ENCODE results near the gene MSMB. TPM values are rescaled to one million over a fixed set of nuclear protein-coding genes. Genes with fewer than 3 reads are reported as not detected.

The MSMB gene
- total and polyA plus RNA-seq, 9 of the 15 experiments (the other 6 are each of a cell fraction or from before 2014, with no cell fraction given), result 0.21 to 0.60 TPM; not detected in 7

DNA sequence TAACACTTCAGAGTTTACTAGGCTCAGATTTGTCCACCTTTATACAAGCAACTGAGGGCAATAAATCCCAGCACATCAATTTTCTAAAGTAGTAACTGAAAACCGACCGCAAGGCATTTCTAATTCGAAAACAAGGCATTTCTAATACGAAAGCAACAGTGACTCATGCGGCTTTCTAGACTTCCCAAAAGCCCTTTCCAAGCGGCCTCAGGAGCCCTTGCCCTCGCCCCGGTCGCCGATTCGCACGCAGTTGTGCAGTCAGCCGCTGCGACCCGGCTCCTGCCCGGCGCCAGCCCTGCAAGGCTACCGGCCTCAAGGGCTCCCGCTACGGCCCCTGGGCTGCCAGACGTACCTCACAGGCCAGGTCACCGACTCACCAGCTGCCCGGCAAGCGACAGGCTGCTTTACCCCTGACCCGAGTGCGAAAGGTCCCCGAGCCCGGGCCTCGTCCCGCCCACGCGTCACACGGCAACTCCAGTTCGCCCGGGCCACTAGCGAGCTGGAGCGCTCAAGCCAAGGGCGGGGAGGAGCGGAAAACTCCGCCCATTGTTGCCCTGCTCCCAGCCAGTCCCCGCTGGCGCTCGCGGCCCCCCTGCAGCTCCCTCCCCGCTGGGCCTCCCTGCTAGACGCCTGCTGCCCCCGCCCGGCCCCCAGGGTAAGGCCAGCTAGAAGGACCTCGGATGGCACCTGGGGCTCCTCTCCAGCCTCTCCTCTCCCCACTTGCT lies 22.9 kb downstream of the MSMB start (continued):
- TF ChIP-seq, protein P1, sequence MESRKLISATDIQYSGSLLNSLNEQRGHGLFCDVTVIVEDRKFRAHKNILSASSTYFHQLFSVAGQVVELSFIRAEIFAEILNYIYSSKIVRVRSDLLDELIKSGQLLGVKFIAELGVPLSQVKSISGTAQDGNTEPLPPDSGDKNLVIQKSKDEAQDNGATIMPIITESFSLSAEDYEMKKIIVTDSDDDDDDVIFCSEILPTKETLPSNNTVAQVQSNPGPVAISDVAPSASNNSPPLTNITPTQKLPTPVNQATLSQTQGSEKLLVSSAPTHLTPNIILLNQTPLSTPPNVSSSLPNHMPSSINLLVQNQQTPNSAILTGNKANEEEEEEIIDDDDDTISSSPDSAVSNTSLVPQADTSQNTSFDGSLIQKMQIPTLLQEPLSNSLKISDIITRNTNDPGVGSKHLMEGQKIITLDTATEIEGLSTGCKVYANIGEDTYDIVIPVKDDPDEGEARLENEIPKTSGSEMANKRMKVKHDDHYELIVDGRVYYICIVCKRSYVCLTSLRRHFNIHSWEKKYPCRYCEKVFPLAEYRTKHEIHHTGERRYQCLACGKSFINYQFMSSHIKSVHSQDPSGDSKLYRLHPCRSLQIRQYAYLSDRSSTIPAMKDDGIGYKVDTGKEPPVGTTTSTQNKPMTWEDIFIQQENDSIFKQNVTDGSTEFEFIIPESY (CRISPR knock-in tag; IDR thresholded peaks at IDR 0.05), result peak; percentile 58; the same call in 1 of the 2 replicates
- TF ChIP-seq ZNF212 (CRISPR knock-in tag; IDR thresholded peaks at IDR 0.05), result no peak
- peak; percentile 100 for TF ChIP-seq MAZ (CRISPR knock-in tag; conservative IDR thresholded peaks at IDR 0.05 in 1 of 2, IDR thresholded peaks at IDR 0.05 in 1 of 2)
- no peak for TF ChIP-seq POU5F1 (IDR thresholded peaks at IDR 0.05; ENCODE audit: borderline replicate concordance, low read depth, low read length, partially characterized antibody)
- TF ChIP-seq MCM5 (IDR thresholded peaks at IDR 0.05; ENCODE audit: low read depth), result no peak
- peak in 2 of 3 experiments; percentile 60 to 66 for TF ChIP-seq YY1 (IDR thresholded peaks at IDR 0.05; ENCODE audit: borderline replicate concordance in 1 of 3, control insufficient read depth in 1 of 3, extremely low read depth in 1 of 3, insufficient read depth in 3 of 3, insufficient read length in 1 of 3, insufficient replicate concordance in 2 of 3, low read depth in 1 of 3, low read length in 2 of 3)
- TF ChIP-seq ATF4 (CRISPR knock-in tag; IDR thresholded peaks at IDR 0.05), result no peak
- TF ChIP-seq SAP30 (IDR thresholded peaks at IDR 0.05; ENCODE audit: borderline replicate concordance, insufficient read depth, low read depth, low read length, poor library complexity, severe bottlenecking), result peak; percentile 89
- TF ChIP-seq IRF2 (CRISPR knock-in tag; IDR thresholded peaks at IDR 0.05), result no peak
- TF ChIP-seq SIN3B (IDR thresholded peaks at IDR 0.05; ENCODE audit: low read depth), result peak; percentile 49; the same call in 1 of the 2 replicates
- no peak; the same call in 1 of the 2 replicates for TF ChIP-seq CEBPG (CRISPR knock-in tag; IDR thresholded peaks at IDR 0.05)
- TF ChIP-seq CEBPG (tag; conservative IDR thresholded peaks at IDR 0.05 in 1 of 2, IDR thresholded peaks at IDR 0.05 in 1 of 2), result no peak
- no peak for TF ChIP-seq NFRKB (IDR thresholded peaks at IDR 0.05; ENCODE audit: low read depth)
- TF ChIP-seq SMAD1 (IDR thresholded peaks at IDR 0.05; ENCODE audit: low read depth, low read length, partially characterized antibody), result no peak
- TF ChIP-seq RBFOX2 (IDR thresholded peaks at IDR 0.05; ENCODE audit: low read depth, low read length), result peak; percentile 88
- TF ChIP-seq KDM2B (CRISPR knock-in tag; IDR thresholded peaks at IDR 0.05), result no peak
- no peak for TF ChIP-seq TRIM25 (IDR thresholded peaks at IDR 0.05; ENCODE audit: borderline replicate concordance)
- TF ChIP-seq ZNF124 (CRISPR knock-in tag; IDR thresholded peaks at IDR 0.05), result no peak
- TF ChIP-seq CREM (IDR thresholded peaks at IDR 0.05; ENCODE audit: low read depth), result peak; percentile 72; the same call in 1 of the 2 replicates
- TF ChIP-seq SPI1 (IDR thresholded peaks at IDR 0.05; ENCODE audit: borderline replicate concordance, low read depth, low read length), result no peak
- peak; percentile 96 for TF ChIP-seq HMGN3 (IDR thresholded peaks at IDR 0.05; ENCODE audit: borderline replicate concordance, extremely low read depth, insufficient read length, low read depth, low read length)
- no peak for TF ChIP-seq BRD4 (IDR thresholded peaks at IDR 0.05)
- TF ChIP-seq PML (IDR thresholded peaks at IDR 0.05; ENCODE audit: low read length), result 0 out of 2 replicates have a peak, but pooled peaks have one; percentile 20
